OCI-LY3 (cell line): ENCODE results near the gene NLN.
"Not testable (repeated sequence)": the region's sequence is repeated elsewhere in the genome, so short reads cannot be mapped to it uniquely, and the experiment has no call there.

ENCODE experiments used
- EZH2phosphoT487 ChIP-seq: fragments of 200-600 bp; shearing (Covaris generic); IDR thresholded peaks from 2 replicates; pipeline ENCODE4 v1.6.1; 2018; ENCODE audit warnings: antibody characterized with exemption, mixed run types, low read depth
- TF ChIP-seq, protein P1 (sequence below): fragments of 200-600, 300-600 bp; sonication (generic); IDR thresholded peaks from 2 replicates; pipeline ENCODE4 v1.5.1; 2014; ENCODE audit warnings: antibody characterized with exemption, low read length, low read depth

DNA sequence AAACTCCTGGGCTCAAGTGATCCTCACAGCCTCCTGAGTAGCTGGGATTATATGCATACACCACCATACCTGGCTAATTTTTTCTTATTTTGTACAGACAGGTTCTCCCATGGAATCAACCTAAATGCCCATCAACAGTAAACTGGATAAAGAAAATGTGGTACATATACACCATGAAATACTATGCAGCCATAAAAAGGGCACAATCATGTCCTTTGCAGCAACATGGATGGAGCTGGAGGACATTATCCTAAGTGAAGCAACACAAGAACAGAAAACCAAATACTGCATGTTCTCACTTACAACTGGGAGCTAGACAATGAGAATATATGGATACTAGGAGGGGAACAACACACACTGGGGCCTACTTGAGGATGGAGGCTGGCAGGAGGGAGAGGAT lies 117.2 kb downstream of the NLN start:
- TF ChIP-seq, protein P1, sequence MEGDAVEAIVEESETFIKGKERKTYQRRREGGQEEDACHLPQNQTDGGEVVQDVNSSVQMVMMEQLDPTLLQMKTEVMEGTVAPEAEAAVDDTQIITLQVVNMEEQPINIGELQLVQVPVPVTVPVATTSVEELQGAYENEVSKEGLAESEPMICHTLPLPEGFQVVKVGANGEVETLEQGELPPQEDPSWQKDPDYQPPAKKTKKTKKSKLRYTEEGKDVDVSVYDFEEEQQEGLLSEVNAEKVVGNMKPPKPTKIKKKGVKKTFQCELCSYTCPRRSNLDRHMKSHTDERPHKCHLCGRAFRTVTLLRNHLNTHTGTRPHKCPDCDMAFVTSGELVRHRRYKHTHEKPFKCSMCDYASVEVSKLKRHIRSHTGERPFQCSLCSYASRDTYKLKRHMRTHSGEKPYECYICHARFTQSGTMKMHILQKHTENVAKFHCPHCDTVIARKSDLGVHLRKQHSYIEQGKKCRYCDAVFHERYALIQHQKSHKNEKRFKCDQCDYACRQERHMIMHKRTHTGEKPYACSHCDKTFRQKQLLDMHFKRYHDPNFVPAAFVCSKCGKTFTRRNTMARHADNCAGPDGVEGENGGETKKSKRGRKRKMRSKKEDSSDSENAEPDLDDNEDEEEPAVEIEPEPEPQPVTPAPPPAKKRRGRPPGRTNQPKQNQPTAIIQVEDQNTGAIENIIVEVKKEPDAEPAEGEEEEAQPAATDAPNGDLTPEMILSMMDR = not testable (repeated sequence)
- TF ChIP-seq EZH2phosphoT487 = not testable (repeated sequence)
